ENCODE data around the gene SEPTIN12. TPM values are rescaled to one million over a fixed set of nuclear protein-coding genes. Genes with fewer than 3 reads are reported as not detected.

Gene SEPTIN12
- total and polyA plus RNA-seq, 2 donors (not counting 3 experiments of a cell fraction or from before 2014, with no cell fraction given) = not detected

DNA sequence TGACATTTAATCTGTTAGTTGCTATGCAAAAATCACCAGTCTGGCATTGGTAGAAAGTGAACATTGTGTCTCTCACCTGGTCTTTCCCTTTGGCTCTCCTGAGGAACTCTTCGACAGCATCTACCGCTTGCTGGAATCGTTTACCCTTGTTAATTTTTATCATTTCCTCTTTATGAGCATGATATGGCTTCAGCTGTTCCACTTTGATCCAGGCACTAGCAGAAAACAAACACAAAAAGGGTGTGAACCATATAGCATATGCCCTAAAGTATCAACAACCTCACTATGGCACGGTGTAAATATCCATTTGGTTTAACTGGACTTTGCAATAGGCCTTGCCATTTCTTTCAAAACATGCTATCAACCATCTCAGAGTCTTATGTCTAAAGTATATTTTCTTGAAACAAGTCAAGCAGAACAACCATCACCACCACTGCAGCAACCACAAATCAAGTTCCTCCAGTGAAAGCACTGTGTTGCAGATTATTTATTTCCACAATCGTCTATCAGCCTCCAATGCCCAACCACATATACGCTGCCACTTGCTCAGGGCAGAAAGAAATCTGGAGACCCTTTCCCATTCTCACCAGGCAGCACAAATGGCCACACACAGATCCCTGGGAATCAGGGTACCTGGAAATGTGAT lies 44.7 kb upstream of the SEPTIN12 start:
- intact Hi-C loops (cut with micrococcal nuclease) = no loop called here

More for the DNA sequence above, 44.7 kb upstream of the SEPTIN12 start:
- dilution Hi-C loops (cut with MboI; ENCODE audit: extremely low pct_ligation_motif_present, low sequenced_read_pairs) = no loop called here
- CTCF ChIA-PET = interaction anchor here (0.8 kb wide), 1 partner anchor 124 kb away, joined by 3 read pairs; no protein-coding TSS in a partner anchor
- Histone ChIP-seq H4K20me1 (replicated peaks; ENCODE audit: control insufficient read depth, extremely low read depth, insufficient read depth, low read length) (no peaks in the 10 kb centered on the region), H2AFZ (ENCODE audit: low read depth, low read length) (no peak overlapping the region), H3K9ac (replicated peaks; ENCODE audit: extremely low read depth, insufficient read depth, low read length) (no peak overlapping the region), H3K9me3 (replicated peaks; ENCODE audit: control insufficient read depth, insufficient read depth, low read length) (no peaks in the 10 kb centered on the region), H3K27ac (ENCODE audit: insufficient read depth, low read depth, low read length) (no peak overlapping the region), H3K79me2 (ENCODE audit: control insufficient read depth, insufficient read depth, low read length) (peaks cover 11% of the 10 kb centered on the region), H3K9me1 (replicated peaks; ENCODE audit: control insufficient read depth, extremely low read depth, insufficient read depth, low read length) (no peaks in the 10 kb centered on the region), H3K36me3 (ENCODE audit: control insufficient read depth in 2 of 2, extremely low read depth in 1 of 2, insufficient read depth in 2 of 2, low read length in 2 of 2) (peaks cover 16 to 49% of the 10 kb centered on the region in 2 experiments), H3K27me3 (ENCODE audit: control insufficient read depth in 2 of 2, insufficient read depth in 2 of 2, low read length in 2 of 2) (no peaks in the 10 kb centered on the region), H3K4me1 (ENCODE audit: control insufficient read depth, extremely low read depth, insufficient read depth, low read length) (no peaks in the 10 kb centered on the region), H3K4me2 (ENCODE audit: insufficient read depth, low read length) (no peak overlapping the region), H3K4me3 (replicated peaks in 1 of 3; ENCODE audit: insufficient read depth in 1 of 3, low read depth in 1 of 3, low read length in 3 of 3) (no peak overlapping the region)
- no peak for TF ChIP-seq GATA2 (IDR thresholded peaks at IDR 0.05; ENCODE audit: insufficient read depth, insufficient read length, low read depth, low read length)
- TF ChIP-seq POLR2AphosphoS5 (IDR thresholded peaks at IDR 0.05; ENCODE audit: insufficient read depth, low read depth, low read length) = no peak
- no peak for TF ChIP-seq MYC (IDR thresholded peaks at IDR 0.05; ENCODE audit: low read depth, low read length)
- TF ChIP-seq, protein P1, sequence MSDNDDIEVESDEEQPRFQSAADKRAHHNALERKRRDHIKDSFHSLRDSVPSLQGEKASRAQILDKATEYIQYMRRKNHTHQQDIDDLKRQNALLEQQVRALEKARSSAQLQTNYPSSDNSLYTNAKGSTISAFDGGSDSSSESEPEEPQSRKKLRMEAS (IDR thresholded peaks at IDR 0.05; ENCODE audit: insufficient read depth, insufficient read length) = no peak
- no peak for TF ChIP-seq JUN (IDR thresholded peaks at IDR 0.05; ENCODE audit: borderline replicate concordance, insufficient read depth, insufficient read length, low read depth)
- TF ChIP-seq, protein P2, sequence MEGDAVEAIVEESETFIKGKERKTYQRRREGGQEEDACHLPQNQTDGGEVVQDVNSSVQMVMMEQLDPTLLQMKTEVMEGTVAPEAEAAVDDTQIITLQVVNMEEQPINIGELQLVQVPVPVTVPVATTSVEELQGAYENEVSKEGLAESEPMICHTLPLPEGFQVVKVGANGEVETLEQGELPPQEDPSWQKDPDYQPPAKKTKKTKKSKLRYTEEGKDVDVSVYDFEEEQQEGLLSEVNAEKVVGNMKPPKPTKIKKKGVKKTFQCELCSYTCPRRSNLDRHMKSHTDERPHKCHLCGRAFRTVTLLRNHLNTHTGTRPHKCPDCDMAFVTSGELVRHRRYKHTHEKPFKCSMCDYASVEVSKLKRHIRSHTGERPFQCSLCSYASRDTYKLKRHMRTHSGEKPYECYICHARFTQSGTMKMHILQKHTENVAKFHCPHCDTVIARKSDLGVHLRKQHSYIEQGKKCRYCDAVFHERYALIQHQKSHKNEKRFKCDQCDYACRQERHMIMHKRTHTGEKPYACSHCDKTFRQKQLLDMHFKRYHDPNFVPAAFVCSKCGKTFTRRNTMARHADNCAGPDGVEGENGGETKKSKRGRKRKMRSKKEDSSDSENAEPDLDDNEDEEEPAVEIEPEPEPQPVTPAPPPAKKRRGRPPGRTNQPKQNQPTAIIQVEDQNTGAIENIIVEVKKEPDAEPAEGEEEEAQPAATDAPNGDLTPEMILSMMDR (IDR thresholded peaks at IDR 0.05; ENCODE audit: extremely low read depth in 1 of 2, insufficient read depth in 1 of 2, low read depth in 1 of 2, low read length in 2 of 2) = no peak
- TF ChIP-seq EZH2 (IDR thresholded peaks at IDR 0.05; ENCODE audit: borderline replicate concordance, low read depth, low read length, severe bottlenecking) = no peak
- no peak for TF ChIP-seq POLR2A (IDR thresholded peaks at IDR 0.05; ENCODE audit: low read depth, low read length)
- no peak for TF ChIP-seq FOS (IDR thresholded peaks at IDR 0.05; ENCODE audit: borderline replicate concordance, insufficient read depth, low read length)
- POLR2A ChIA-PET = no interaction called here
- no TSS peak for BruUV-seq (replicated peaks)
- FAIRE-seq (no peak), DNase-seq (ENCODE audit: low read depth, low spot score) (no peak)

All from endothelial cell of umbilical vein (primary cell).